GM18867 (cell line): ENCODE measurements around the gene SLC9B2.
A peak's percentile ranks its signal among the peaks of the same experiment; 100 is the strongest.
"Not testable (repeated sequence)": the region's sequence is repeated elsewhere in the genome, so short reads cannot be mapped to it uniquely, and the experiment has no call there.

Experiments used
- ATAC-seq: cut with Tn5 transposase; IDR thresholded peaks from one replicate; pipeline ENCODE4 v1.9.1; 2021; ENCODE audit warnings: mild to moderate bottlenecking, moderate library complexity; ENCODE audit not compliant: unreplicated experiment

SLC9B2 gene

GRCh38 chr4:103019308-103020124, 57.0 kb downstream of the SLC9B2 start, which contains the start of gene SLC9B1:
Gene SLC9B1 (minus strand): TSS chr4:103019705. CDS start chr4:102991711, 27,994 bp downstream.
- peak; percentile 99 for ATAC-seq

DNA sequence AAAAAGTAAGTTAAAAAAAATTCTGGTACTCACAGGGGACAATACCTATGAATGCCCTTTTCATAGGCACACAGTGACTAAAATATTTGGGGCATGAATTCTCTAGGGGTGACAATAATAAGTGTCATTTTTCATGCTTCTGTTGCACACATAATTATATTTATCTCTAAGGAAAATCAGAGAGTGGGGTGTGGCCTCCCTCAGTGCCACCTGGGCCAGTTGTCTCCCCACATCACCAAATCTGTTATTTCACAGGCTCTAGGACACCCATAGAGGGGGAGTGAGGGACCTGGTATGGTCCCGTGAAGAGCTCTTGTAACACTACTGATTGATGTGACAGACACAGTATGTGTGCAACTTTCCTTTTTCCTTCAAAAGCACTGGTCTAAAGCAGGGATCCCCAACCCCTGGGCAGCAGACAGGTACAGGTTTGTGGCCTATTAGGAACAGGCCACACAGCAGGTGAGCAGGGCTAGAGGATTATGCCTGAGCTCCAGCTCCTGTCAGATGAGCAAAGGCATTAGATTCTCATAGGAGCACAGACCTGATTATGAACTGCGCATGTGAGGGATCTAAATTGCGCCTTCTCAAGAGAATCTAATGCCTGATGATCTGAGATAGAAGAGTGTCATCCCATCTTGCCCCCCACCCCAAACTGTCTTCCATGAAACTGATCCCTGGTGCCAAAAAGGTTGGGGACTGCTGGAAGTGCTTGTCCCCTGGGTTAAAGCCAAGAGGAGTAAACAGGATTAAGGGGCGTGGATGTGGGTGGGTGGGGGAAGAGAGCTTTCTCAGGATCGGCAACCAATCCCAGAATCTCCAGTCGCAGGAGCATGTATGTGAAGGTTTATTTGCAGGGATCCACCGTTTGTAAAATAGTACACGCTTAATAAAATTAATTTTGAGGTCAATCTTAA, 57.9 kb downstream of the SLC9B2 start:
- no peak for ATAC-seq

DNA sequence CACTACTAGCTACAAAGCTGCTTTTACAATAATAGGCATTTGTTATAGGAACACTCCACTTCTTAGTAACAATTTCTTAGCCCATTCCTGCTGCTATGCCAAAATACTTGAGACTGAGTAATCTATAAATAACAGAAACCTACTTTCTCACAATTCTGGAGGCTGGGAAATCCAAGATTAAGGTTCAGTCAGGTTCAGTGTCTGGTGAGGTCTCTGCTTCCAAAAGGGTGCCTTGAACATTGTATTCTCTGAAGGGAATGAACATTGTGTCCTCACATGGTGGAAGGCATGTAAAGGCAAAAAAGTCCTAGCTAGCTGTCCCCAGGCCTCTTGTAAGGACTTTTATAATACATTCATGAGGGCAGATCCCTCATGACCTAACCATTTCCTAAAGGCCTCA, 64.0 kb downstream of the SLC9B2 start:
- no peak for ATAC-seq

- ATAC-seq = no peak
Measured at GRCh38 chr4:103012060-103012459, 64.5 kb downstream of the SLC9B2 start.

GRCh38 chr4:103011378-103012025, 65.1 kb downstream of the SLC9B2 start:
- no peak for ATAC-seq

- no peak for ATAC-seq
Measured at GRCh38 chr4:103010804-103011203, 65.8 kb downstream of the SLC9B2 start.

GRCh38 chr4:103008875-103009729, 67.5 kb downstream of the SLC9B2 start:
- ATAC-seq = peak; percentile 95

- ATAC-seq = no peak
Measured at GRCh38 chr4:103002551-103002950, 74.0 kb downstream of the SLC9B2 start.

- no peak for ATAC-seq
Measured at GRCh38 chr4:102994803-102995202, 81.8 kb downstream of the SLC9B2 start.

DNA sequence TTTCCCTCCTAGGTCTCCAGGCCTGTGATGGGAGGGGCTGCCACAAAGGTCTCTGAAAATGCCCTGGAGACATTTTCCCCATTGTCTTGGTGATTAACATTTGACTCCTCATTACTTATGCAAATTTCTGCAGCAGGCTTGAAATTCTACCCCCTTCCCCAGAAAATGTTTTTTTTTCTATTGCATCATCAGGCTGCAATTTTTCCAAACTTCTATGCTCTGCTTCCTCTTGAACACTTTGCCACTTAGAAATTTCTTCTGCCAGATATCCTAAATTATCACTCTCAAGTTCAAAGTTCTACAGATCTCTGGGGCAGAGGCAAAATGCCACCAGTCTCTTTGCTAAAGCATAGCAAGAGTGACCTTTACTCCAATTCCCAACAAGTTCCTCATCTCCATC, 82.6 kb downstream of the SLC9B2 start:
- ATAC-seq = not testable (repeated sequence)

DNA sequence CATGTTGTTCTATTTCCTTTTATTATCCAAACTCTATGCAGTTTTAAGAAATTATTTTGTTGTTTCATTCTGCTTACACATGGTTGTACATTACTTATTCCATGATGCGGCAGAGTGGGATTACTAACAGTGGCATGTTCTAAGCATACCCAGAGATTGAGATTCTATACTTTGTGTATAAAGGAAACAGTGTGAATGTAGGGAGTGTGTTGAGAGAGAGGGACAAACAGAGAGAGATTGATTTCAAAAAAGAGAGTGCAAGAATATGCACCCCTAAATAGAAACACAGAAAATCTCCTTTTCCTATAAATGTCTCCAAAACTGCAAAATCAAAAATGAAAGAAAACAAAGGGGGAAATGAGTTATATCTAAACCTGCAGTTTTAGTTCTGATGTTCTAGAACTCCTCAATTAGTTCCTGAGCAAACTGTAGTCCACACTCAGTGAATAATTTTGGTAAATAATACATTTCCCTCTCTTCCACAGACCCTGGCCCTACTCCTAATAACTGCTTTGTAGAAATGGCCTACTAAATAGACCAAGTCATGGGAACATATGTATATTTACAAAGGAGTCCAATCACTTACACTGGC, 88.0 kb downstream of the SLC9B2 start:
- ATAC-seq = peak; percentile 69

GRCh38 chr4:102981005-102981404, 95.6 kb downstream of the SLC9B2 start:
- ATAC-seq = no peak
